Activated naive CD4-positive, alpha-beta T cell treated with anti-CD3 and anti-CD28 coated beads, Interleukin-2, amount 10 ng/mL, durations not matched to agents 7 days and 5 days (primary cell): ENCODE measurements around the gene CCDC85B.

Experiments
- CTCF ChIA-PET: fragments of 350-600 bp; sonication (Branson Sonifier 250); formaldehyde crosslinking; loops from one replicate; lab custom pipeline; 2021; ENCODE audit warnings: antibody characterized with exemption; lab: Charles Lee
- DNase-seq: peaks from one replicate; pipeline ENCODE4 v3.0.0-alpha.2; 2020
- H3K27ac Mint-ChIP-seq: one replicate; pipeline ENCODE4 v1.8.0; 2021; ENCODE audit warnings: mild to moderate bottlenecking, moderate library complexity, mixed read lengths
- H3K27me3 Mint-ChIP-seq: one replicate; pipeline ENCODE4 v1.8.0; 2021; ENCODE audit warnings: mild to moderate bottlenecking, mixed read lengths
- H3K36me3 Mint-ChIP-seq: one replicate; pipeline ENCODE4 v1.8.0; 2021; ENCODE audit warnings: mixed read lengths
- H3K4me1 Mint-ChIP-seq: one replicate; pipeline ENCODE4 v1.8.0; 2021; ENCODE audit warnings: mixed read lengths
- H3K4me3 Mint-ChIP-seq: one replicate; pipeline ENCODE4 v1.8.0; 2021; ENCODE audit warnings: mild to moderate bottlenecking, moderate library complexity, mixed read lengths
- H3K9me3 Mint-ChIP-seq: one replicate; pipeline ENCODE4 v1.8.0; 2021; ENCODE audit warnings: mixed read lengths

The CCDC85B gene

DNA sequence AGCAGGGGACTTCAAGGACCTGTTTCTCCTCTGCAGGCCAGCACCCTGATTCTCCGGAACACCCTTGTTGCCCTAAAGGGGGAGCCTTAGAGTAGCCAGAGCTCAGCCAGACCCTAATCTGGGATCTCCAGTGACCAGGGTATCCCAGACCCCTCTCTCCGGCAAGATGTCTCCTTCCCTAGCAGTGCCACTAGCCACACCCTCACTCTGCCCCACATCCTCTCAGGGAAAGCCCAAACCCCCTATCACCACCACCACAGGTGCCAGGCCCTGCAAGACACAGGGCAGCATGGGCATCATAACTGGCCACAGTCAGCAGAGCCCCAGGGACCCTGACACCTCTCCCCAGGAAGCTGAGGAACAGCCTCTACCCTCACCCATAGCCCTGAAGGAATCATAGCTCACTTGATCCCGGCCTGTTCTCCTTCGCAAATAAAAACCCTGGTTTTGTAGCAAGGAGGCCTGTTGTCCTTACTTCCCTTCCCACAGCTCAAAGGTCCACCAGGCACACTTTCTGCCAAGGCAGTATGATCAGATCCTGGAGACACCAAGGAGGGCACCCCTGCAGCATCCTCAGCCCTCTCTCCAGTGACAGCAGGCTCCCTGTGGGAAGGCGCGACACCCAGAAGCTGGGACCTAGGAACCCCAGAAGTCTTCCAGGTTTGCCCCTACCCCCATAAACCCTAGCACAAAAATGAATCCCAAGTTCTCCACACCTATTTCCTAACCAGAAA is 37.1 kb upstream of the CCDC85B start:
- Mint-ChIP-seq H3K27me3 (no peaks in the 10 kb centered on the region), H3K4me3 (no peak overlapping the region), H3K36me3 (peaks cover 57% of the 10 kb centered on the region), H3K4me1 (peaks cover 42% of the 10 kb centered on the region), H3K9me3 (peaks cover 6% of the 10 kb centered on the region), H3K27ac (peak overlapping the region; percentile 80)
- DNase-seq, result no peak
- CTCF ChIA-PET, result interaction anchor here (1.7 to 2.0 kb wide), 2 partner anchors 11 to 73 kb away, joined by 5 read pairs; partner anchors contain the start of gene AP5B1

GRCh38 chr11:65854161-65854592 is 36.3 kb upstream of the CCDC85B start:
- CTCF ChIA-PET, result interaction anchor here (2.0 kb wide), 1 partner anchor 74 kb away, joined by 5 read pairs; the partner anchor contains the start of gene AP5B1
- DNase-seq, result no peak
- Mint-ChIP-seq H3K4me3 (peak overlapping the region; percentile 13), H3K27me3 (no peaks in the 10 kb centered on the region), H3K4me1 (peaks cover 45% of the 10 kb centered on the region), H3K9me3 (peaks cover 6% of the 10 kb centered on the region), H3K36me3 (peaks cover 57% of the 10 kb centered on the region), H3K27ac (no peak overlapping the region)

DNA sequence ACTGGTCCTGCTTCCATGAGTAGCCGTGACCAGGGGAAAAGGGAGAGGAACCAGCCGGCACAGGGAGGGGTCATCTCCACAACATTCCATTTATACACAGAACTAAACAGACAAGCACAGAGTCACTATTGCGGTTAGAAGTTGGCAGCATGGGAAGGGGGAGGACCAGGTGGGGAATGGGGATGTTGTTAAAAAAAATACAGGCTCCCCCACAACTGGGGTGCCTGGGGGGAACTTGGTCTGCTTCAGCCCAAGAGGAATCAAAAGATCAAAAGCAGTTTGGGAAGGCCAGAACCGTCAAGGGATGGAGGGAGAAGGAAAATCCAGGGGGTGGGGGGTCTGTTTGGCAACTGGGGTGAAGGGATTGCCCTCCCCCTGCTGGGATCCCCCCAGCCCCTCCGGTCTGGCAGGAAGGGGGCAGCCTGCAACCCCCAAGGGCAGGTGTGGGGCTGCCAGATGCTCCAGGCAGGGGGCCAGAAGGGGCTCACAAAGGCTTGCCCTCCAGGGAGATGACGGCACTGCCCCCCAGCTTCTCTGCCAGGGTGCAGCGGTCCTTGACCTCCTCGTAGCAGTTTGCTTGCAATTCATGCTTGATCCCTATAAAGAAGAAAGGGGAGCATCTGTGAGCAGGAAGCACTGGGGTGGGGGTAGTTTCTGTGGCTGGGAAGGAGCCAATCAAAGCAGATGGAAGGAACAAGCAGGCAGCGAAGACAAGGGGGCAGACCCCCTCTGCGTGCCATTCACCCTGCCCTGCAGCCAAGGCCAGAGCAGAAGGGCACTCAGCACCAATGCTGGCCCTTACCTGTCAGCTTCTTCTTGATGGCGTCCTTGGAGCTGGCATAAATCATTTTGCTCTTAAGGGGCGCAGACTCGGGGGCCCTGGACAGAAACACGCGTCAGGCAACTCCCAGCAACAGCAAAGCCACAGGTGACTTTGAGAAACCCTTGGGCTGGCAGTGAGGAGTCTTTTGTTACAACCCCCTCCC is 35.3 kb upstream of the CCDC85B start:
- Mint-ChIP-seq H3K27me3 (no peaks in the 10 kb centered on the region), H3K9me3 (peaks cover 6% of the 10 kb centered on the region), H3K36me3 (peaks cover 53% of the 10 kb centered on the region), H3K27ac (peak overlapping the region; percentile 88), H3K4me1 (peaks cover 47% of the 10 kb centered on the region), H3K4me3 (peak overlapping the region; percentile 88)
- CTCF ChIA-PET, result no interaction called here
- DNase-seq, result no peak

GRCh38 chr11:65855927-65856363 is 34.5 kb upstream of the CCDC85B start:
- no peaks in the 10 kb centered on the region for H3K27me3 Mint-ChIP-seq
- H3K4me3 Mint-ChIP-seq, result peak overlapping the region; percentile 88
- H3K27ac Mint-ChIP-seq, result peak overlapping the region; percentile 88
- peaks cover 53% of the 10 kb centered on the region for H3K36me3 Mint-ChIP-seq
- H3K9me3 Mint-ChIP-seq, result peaks cover 6% of the 10 kb centered on the region
- H3K4me1 Mint-ChIP-seq, result peaks cover 49% of the 10 kb centered on the region
- DNase-seq, result no peak
- CTCF ChIA-PET, result no interaction called here

GRCh38 chr11:65856689-65857499 is 33.6 kb upstream of the CCDC85B start:
- Mint-ChIP-seq H3K27ac (peak overlapping the region; percentile 88), H3K4me1 (peaks cover 56% of the 10 kb centered on the region), H3K27me3 (no peaks in the 10 kb centered on the region), H3K36me3 (peaks cover 47% of the 10 kb centered on the region), H3K9me3 (peaks cover 1% of the 10 kb centered on the region), H3K4me3 (peak overlapping the region; percentile 88)
- DNase-seq, result peak; percentile 93
- CTCF ChIA-PET, result interaction anchor here (5.6 kb wide), 1 partner anchor 31 kb away, joined by 107 read pairs; the partner anchor contains the start of genes CCDC85B and FIBP

- Mint-ChIP-seq H3K9me3 (no peaks in the 10 kb centered on the region), H3K27me3 (no peaks in the 10 kb centered on the region), H3K4me3 (peak overlapping the region; percentile 88), H3K36me3 (peaks cover 43% of the 10 kb centered on the region), H3K27ac (peak overlapping the region; percentile 88), H3K4me1 (peaks cover 59% of the 10 kb centered on the region)
- CTCF ChIA-PET, result interaction anchor here (5.6 kb wide), 1 partner anchor 31 kb away, joined by 107 read pairs; the partner anchor contains the start of genes CCDC85B and FIBP
- peak; percentile 72 for DNase-seq
These were observed 33.0 kb upstream of the CCDC85B start for GRCh38 chr11:65857500-65857852.

DNA sequence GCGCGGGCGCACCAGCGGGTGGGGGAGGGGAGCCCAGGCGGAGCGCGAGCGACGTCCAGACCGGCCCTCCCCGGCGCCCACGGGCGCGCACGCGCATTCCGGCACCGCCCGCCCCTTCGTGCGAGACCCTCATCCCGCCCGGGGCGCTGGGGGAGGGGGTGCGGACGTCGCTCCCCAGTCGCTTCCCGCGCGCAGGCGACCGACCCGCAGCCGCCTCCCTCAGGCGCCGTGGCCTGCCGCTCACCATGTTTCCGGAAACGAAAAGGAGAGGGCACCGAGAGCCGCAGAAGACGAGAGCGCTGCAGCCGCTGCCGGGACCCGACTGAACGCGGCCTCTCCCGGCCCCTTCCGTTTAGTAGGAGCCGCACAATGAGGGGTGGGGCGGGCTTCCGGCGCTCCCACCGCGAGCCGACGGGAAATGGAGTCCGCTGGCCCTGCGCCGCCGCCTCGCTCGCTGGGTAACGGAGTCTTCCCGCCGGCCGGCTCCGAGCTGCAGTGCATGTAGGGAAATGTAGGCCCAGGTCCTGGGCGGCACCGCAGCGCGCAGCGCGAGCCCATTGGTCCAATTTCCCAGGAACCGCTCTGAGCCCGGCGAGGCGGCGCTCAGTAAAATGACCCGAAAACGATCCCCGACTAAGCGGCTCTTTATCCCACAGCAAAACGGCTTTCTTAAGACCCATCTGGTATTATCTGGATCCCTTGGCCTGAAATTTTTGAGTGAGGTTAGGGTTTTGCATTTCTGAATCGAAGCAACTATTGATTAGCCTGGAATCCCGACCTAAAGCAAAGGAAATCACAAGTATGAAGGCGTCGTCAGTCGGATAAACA is 32.4 kb upstream of the CCDC85B start, which contains the start of gene CFL1:
CFL1 (minus strand) TSS at position 328 of the 828 bp plus-strand sequence; CDS start at position 247, 81 bp downstream.
- DNase-seq, result peak; percentile 99
- Mint-ChIP-seq H3K27me3 (no peaks in the 10 kb centered on the region), H3K36me3 (peaks cover 49% of the 10 kb centered on the region), H3K27ac (peak within 1 kb of the TSS; percentile 99), H3K9me3 (no peaks in the 10 kb centered on the region), H3K4me3 (peak within 1 kb of the TSS; percentile 94), H3K4me1 (peaks cover 65% of the 10 kb centered on the region)
- CTCF ChIA-PET, result interaction anchor here (0.8 to 5.6 kb wide), 2 partner anchors 30 to 64 kb away, joined by 3 to 107 read pairs; partner anchors contain the start of genes CCDC85B and FIBP

- no peak for DNase-seq
- H3K4me1 Mint-ChIP-seq, result peaks cover 64% of the 10 kb centered on the region
- H3K27me3 Mint-ChIP-seq, result no peaks in the 10 kb centered on the region
- H3K4me3 Mint-ChIP-seq, result peak overlapping the region; percentile 94
- peak overlapping the region; percentile 99 for H3K27ac Mint-ChIP-seq
- no peaks in the 10 kb centered on the region for H3K9me3 Mint-ChIP-seq
- CTCF ChIA-PET, result interaction anchor here (0.7 to 5.6 kb wide), 8 partner anchors 12 to 147 kb away, joined by 3 to 107 read pairs (median 6); partner anchors contain the start of genes CCDC85B, EFEMP2, FIBP and KAT5
- peaks cover 48% of the 10 kb centered on the region for H3K36me3 Mint-ChIP-seq
These were observed 31.8 kb upstream of the CCDC85B start for GRCh38 chr11:65858681-65859087.

DNA sequence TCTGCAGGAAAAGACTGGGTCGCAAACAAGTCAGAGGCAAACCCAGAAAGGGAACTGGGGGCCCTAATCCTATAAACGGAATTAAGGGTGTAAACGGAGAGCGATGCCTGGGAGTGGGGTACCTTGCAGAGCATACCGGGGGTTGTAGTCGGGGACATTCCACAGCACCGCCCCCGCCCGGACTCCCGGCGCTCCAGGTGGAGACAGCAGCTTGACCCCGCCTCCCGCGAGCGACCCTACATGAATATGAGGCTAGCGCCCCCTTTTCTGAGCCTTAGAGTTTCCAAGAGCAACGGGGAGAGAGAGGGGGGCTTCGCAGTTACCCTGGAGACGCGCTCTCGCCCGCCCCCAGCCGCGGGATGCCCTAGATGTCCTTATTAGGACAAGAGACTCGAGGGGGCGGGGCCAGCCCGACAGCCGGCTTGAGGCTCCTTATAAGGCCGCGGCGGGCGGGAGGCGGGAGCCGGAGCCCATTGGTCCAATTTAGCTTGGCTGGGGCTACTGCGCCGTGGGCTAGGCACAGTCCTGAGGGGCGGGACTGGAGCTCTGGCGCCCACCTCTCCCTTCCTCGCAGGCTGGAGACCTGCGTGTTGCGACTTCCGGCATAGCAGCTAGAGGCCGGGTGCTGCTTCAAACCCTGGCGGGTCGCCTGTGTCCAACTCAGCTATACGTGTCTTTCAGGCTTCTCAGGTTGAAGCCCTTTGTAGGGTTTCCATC is 31.2 kb upstream of the CCDC85B start:
- no peaks in the 10 kb centered on the region for H3K9me3 Mint-ChIP-seq
- CTCF ChIA-PET, result interaction anchor here (0.7 to 5.6 kb wide), 17 partner anchors 8 to 1414 kb away, joined by 3 to 107 read pairs (median 4); partner anchors contain the start of genes BANF1, CCDC85B, EFEMP2 and EIF1AD
- H3K4me3 Mint-ChIP-seq, result peak overlapping the region; percentile 94
- peaks cover 46% of the 10 kb centered on the region for H3K36me3 Mint-ChIP-seq
- H3K4me1 Mint-ChIP-seq, result peaks cover 58% of the 10 kb centered on the region
- no peaks in the 10 kb centered on the region for H3K27me3 Mint-ChIP-seq
- peak overlapping the region; percentile 99 for H3K27ac Mint-ChIP-seq
- peak; percentile 100 for DNase-seq

DNA sequence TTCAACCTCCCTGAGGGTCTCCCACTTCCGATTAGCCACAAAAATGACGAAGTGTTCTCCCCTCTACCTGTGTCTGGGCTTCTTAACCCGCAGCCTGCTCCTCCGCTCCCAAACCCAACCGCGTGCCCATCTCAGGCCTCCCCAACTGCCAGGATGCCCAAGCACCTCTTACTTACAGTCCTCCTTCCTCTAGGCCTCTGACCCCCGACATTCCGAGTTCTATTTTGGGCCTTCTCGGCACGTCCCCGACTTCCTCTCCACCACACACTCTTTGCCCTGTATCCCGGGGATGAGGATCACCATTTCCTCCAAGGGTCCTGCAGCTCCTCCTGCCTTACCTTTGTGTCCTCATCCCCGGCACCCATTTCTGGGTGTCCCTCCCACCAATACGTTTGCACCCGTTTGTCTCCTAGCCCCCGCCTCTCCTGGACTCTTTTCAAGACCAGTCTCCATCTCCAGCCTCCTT is 30.6 kb upstream of the CCDC85B start:
- no peaks in the 10 kb centered on the region for H3K27me3 Mint-ChIP-seq
- peak overlapping the region; percentile 94 for H3K4me3 Mint-ChIP-seq
- H3K36me3 Mint-ChIP-seq, result peaks cover 43% of the 10 kb centered on the region
- no peaks in the 10 kb centered on the region for H3K9me3 Mint-ChIP-seq
- H3K27ac Mint-ChIP-seq, result peak overlapping the region; percentile 99
- CTCF ChIA-PET, result interaction anchor here (0.6 to 5.6 kb wide), 16 partner anchors 8 to 1413 kb away, joined by 3 to 107 read pairs (median 4); partner anchors contain the start of genes BANF1, CCDC85B, EFEMP2 and EIF1AD
- peaks cover 52% of the 10 kb centered on the region for H3K4me1 Mint-ChIP-seq
- DNase-seq, result no peak

DNA sequence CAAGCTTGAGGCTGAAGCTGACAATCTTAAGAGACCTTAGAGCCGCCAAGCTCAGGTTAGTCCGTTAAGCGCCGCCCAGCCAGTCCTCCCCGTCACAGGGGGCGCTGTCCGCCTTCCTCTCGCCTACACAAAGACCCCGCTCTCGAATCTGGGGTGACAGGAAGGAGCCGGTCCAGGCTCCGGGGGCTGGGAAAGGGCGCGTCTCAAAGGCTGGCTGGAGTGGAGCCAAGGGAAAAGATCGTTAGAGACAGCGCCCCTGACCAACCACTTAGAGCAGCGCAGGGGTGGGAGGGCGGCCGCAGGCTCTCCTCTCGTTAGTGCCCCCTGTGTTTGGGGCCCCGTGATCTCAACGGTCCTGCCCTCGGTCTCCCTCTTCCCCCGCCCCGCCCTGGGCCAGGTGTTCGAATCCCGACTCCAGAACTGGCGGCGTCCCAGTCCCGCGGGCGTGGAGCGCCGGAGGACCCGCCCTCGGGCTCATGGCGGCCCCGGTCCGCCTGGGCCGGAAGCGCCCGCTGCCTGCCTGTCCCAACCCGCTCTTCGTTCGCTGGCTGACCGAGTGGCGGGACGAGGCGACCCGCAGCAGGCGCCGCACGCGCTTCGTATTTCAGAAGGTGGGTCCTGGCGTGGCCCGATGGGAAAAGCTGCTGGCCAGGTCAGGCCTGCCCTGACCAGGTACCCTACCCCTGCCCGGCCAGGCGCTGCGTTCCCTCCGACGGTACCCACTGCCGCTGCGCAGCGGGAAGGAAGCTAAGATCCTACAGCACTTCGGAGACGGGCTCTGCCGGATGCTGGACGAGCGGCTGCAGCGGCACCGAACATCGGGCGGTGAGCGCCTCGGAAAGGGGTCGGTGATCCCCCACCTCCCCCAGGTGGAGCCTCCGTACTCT is 30.0 kb upstream of the CCDC85B start, which contains the start of gene MUS81:
MUS81 (plus strand) TSS at position 156 of the 887 bp plus-strand sequence; CDS start at position 477, 321 bp downstream.
- DNase-seq, result peak; percentile 97
- H3K27me3 Mint-ChIP-seq, result no peaks in the 10 kb centered on the region
- H3K4me1 Mint-ChIP-seq, result peaks cover 49% of the 10 kb centered on the region
- H3K27ac Mint-ChIP-seq, result peak within 1 kb of the TSS; percentile 99
- peaks cover 44% of the 10 kb centered on the region for H3K36me3 Mint-ChIP-seq
- no peaks in the 10 kb centered on the region for H3K9me3 Mint-ChIP-seq
- CTCF ChIA-PET, result interaction anchor here (0.6 to 5.6 kb wide), 15 partner anchors 9 to 1413 kb away, joined by 3 to 107 read pairs (median 4); partner anchors contain the start of genes BANF1, CCDC85B, EFEMP2 and EIF1AD
- peak within 1 kb of the TSS; percentile 94 for H3K4me3 Mint-ChIP-seq
